Measurements from ENCODE around the gene RBM33.

- TF ChIP-seq CTCF (IDR thresholded peaks at IDR 0.05) (no peak), POLR2A (IDR thresholded peaks at IDR 0.05) (no peak)
Observed at GRCh38 chr7:155797262-155798250, 153.1 kb downstream of the RBM33 start.
